Measurements from ENCODE around the gene LY6G6F.

Gene LY6G6F

GRCh38 chr6:31734247-31734820, 27.7 kb downstream of the LY6G6F start:
- H3K4me2 ChIP-seq (ENCODE audit: low read depth, low read length, poor library complexity, severe bottlenecking) = peak overlapping the region; percentile 64
- H3K27ac ChIP-seq (ENCODE audit: low read depth, low read length) = peak overlapping the region; percentile 95
- no peaks in the 10 kb centered on the region for H3K27me3 ChIP-seq (ENCODE audit: low read length)
- H3K4me3 ChIP-seq (ENCODE audit: insufficient read depth, low read length, poor library complexity, severe bottlenecking) = peak overlapping the region; percentile 80
- H3K9ac ChIP-seq (ENCODE audit: low read length) = peak overlapping the region; percentile 90
- no peak for TF ChIP-seq EZH2phosphoT487 (conservative IDR thresholded peaks at IDR 0.05; ENCODE audit: low read length)
- TF ChIP-seq, protein P1, sequence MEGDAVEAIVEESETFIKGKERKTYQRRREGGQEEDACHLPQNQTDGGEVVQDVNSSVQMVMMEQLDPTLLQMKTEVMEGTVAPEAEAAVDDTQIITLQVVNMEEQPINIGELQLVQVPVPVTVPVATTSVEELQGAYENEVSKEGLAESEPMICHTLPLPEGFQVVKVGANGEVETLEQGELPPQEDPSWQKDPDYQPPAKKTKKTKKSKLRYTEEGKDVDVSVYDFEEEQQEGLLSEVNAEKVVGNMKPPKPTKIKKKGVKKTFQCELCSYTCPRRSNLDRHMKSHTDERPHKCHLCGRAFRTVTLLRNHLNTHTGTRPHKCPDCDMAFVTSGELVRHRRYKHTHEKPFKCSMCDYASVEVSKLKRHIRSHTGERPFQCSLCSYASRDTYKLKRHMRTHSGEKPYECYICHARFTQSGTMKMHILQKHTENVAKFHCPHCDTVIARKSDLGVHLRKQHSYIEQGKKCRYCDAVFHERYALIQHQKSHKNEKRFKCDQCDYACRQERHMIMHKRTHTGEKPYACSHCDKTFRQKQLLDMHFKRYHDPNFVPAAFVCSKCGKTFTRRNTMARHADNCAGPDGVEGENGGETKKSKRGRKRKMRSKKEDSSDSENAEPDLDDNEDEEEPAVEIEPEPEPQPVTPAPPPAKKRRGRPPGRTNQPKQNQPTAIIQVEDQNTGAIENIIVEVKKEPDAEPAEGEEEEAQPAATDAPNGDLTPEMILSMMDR (IDR thresholded peaks at IDR 0.05; ENCODE audit: insufficient read depth, low read length, poor library complexity, severe bottlenecking) = no peak
- no peak overlapping the region for H2AFZ ChIP-seq (ENCODE audit: low read depth, low read length, severe bottlenecking)
- H3K79me2 ChIP-seq (ENCODE audit: insufficient read depth, low read length) = peaks cover 31% of the 10 kb centered on the region
- H3K9me3 ChIP-seq (ENCODE audit: insufficient read depth, low read length) = no peaks in the 10 kb centered on the region
- H4K20me1 ChIP-seq (ENCODE audit: low read depth, low read length) = no peaks in the 10 kb centered on the region
- H3K36me3 ChIP-seq (ENCODE audit: low read length) = peaks cover 18% of the 10 kb centered on the region; the same call in 1 of the 2 replicates
- H3F3A ChIP-seq (ENCODE audit: insufficient read depth) = peaks cover 51% of the 10 kb centered on the region
- H3K9me2 ChIP-seq (replicated peaks; ENCODE audit: insufficient read depth, low read length) = no peaks in the 10 kb centered on the region

- Histone ChIP-seq H3K79me2 (ENCODE audit: insufficient read depth, low read length) (peaks cover 31% of the 10 kb centered on the region), H3K27ac (ENCODE audit: low read depth, low read length) (peak overlapping the region; percentile 95), H3K9me2 (replicated peaks; ENCODE audit: insufficient read depth, low read length) (no peaks in the 10 kb centered on the region), H3K9ac (ENCODE audit: low read length) (peak overlapping the region; percentile 90), H3K4me2 (ENCODE audit: low read depth, low read length, poor library complexity, severe bottlenecking) (peak overlapping the region; percentile 64), H3K9me3 (ENCODE audit: insufficient read depth, low read length) (no peaks in the 10 kb centered on the region), H2AFZ (ENCODE audit: low read depth, low read length, severe bottlenecking) (no peak overlapping the region), H3F3A (ENCODE audit: insufficient read depth) (peaks cover 53% of the 10 kb centered on the region), H3K27me3 (ENCODE audit: low read length) (no peaks in the 10 kb centered on the region), H3K4me3 (ENCODE audit: insufficient read depth, low read length, poor library complexity, severe bottlenecking) (peak overlapping the region; percentile 80), H3K36me3 (ENCODE audit: low read length) (peaks cover 18% of the 10 kb centered on the region; the same call in 1 of the 2 replicates), H4K20me1 (ENCODE audit: low read depth, low read length) (no peaks in the 10 kb centered on the region)
- TF ChIP-seq EZH2phosphoT487 (conservative IDR thresholded peaks at IDR 0.05; ENCODE audit: low read length) = no peak
- TF ChIP-seq, protein P1 (IDR thresholded peaks at IDR 0.05; ENCODE audit: insufficient read depth, low read length, poor library complexity, severe bottlenecking) = no peak
Observed at GRCh38 chr6:31734821-31735406, 28.2 kb downstream of the LY6G6F start.

DNA sequence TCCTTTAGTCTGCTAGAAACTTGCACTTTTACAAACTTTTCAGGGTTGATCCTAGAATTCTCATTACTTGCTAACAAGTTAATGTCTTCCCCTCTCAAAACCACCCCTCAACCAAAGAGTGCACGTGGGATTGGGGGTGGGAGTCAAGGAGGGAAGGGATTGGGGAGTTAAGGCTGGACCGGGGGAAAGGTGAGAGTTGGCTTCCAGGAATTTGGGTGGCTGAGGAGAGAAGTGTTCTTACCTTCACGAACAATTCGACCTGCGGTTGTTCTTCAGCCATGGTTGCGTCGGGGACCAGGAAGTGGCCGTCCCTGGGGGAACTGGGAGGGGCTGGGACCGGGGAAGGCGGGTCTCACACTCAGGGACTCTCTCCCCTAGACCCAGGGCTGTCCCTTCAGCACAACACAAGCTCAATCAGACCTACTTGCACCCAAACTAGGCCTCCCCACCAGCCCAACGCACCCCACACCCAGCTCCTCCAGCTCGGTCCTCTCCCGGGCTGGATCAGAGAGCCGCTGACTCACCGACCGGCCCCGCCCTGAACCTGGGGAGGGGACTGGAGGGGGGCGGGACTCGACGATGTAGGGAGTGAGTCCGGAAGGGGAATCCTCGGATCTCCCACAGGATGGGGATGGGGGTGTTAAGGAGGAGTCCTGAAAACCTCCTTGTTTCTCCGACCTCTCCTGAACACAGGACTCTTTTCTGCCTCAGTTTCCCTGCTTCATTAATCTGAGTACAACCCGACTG, 29.5 kb downstream of the LY6G6F start, which contains the start of gene CLIC1:
TSS of gene CLIC1 (minus strand) at position 510 of the 747 bp plus-strand sequence. CDS start at position 280, 230 bp downstream.
- peak within 1 kb of the TSS; percentile 90 for H3K9ac ChIP-seq (ENCODE audit: low read length)
- H2AFZ ChIP-seq (ENCODE audit: low read depth, low read length, severe bottlenecking) = peak within 1 kb of the TSS; percentile 8
- peak within 1 kb of the TSS; percentile 95 for H3K27ac ChIP-seq (ENCODE audit: low read depth, low read length)
- no peaks in the 10 kb centered on the region for H3K9me2 ChIP-seq (replicated peaks; ENCODE audit: insufficient read depth, low read length)
- TF ChIP-seq, protein P1 (IDR thresholded peaks at IDR 0.05; ENCODE audit: insufficient read depth, low read length, poor library complexity, severe bottlenecking) = no peak
- H3K79me2 ChIP-seq (ENCODE audit: insufficient read depth, low read length) = peaks cover 42% of the 10 kb centered on the region
- no peaks in the 10 kb centered on the region for H3K27me3 ChIP-seq (ENCODE audit: low read length)
- H3K4me3 ChIP-seq (ENCODE audit: insufficient read depth, low read length, poor library complexity, severe bottlenecking) = peak within 1 kb of the TSS; percentile 80
- no peaks in the 10 kb centered on the region for H4K20me1 ChIP-seq (ENCODE audit: low read depth, low read length)
- peaks cover 53% of the 10 kb centered on the region for H3F3A ChIP-seq (ENCODE audit: insufficient read depth)
- H3K4me2 ChIP-seq (ENCODE audit: low read depth, low read length, poor library complexity, severe bottlenecking) = peak within 1 kb of the TSS; percentile 64
- H3K9me3 ChIP-seq (ENCODE audit: insufficient read depth, low read length) = no peaks in the 10 kb centered on the region
- peaks cover 21% of the 10 kb centered on the region; the same call in 1 of the 2 replicates for H3K36me3 ChIP-seq (ENCODE audit: low read length)
